Skin epidermis (tissue), 12 donors: Measurements from ENCODE around the gene TCEA3.
"Not testable (repeated sequence)": the region's sequence is repeated elsewhere in the genome, so short reads cannot be mapped to it uniquely, and the experiment has no call there.

ENCODE experiments used
- H3K27ac ChIP-seq, 21 experiments: fragments of 200-600 bp; sonication (generic) in 11 of 21; one replicate each; pipeline ENCODE4 v1.5.0; 2020; ENCODE audit warnings: mild to moderate bottlenecking in 3 of 21, inconsistent platforms in 2 of 21, moderate library complexity in 2 of 21
- H3K4me3 ChIP-seq, 7 experiments: fragments of 200-600 bp; sonication (generic) in 2 of 7; one replicate each; pipeline ENCODE4 v1.5.0; 2020; ENCODE audit warnings: inconsistent platforms in 2 of 7, mild to moderate bottlenecking in 2 of 7, moderate library complexity in 1 of 7

TCEA3 gene

GRCh38 chr1:23374079-23374735 is 50.3 kb downstream of the TCEA3 start:
- H3K4me3 ChIP-seq = not testable (repeated sequence)
- peak overlapping the region in 1 of 21 experiments; percentile 6 for H3K27ac ChIP-seq

GRCh38 chr1:23371987-23372880 is 52.3 kb downstream of the TCEA3 start:
- Histone ChIP-seq H3K4me3 (no peak overlapping the region), H3K27ac (peak overlapping the region in 14 of 21 experiments; percentile 3 to 99 (median 96))

GRCh38 chr1:23370709-23371584 is 53.6 kb downstream of the TCEA3 start:
- peak overlapping the region in 2 of 7 experiments; percentile 4 for H3K4me3 ChIP-seq
- H3K27ac ChIP-seq = peak overlapping the region in 20 of 21 experiments; percentile 57 to 99 (median 97)

- Histone ChIP-seq H3K27ac (peak overlapping the region in 20 of 21 experiments; percentile 57 to 99 (median 97)), H3K4me3 (peak overlapping the region in 4 of 7 experiments; percentile 75 to 91 (median 82))
Observed at GRCh38 chr1:23370330-23370708, 54.2 kb downstream of the TCEA3 start.

DNA sequence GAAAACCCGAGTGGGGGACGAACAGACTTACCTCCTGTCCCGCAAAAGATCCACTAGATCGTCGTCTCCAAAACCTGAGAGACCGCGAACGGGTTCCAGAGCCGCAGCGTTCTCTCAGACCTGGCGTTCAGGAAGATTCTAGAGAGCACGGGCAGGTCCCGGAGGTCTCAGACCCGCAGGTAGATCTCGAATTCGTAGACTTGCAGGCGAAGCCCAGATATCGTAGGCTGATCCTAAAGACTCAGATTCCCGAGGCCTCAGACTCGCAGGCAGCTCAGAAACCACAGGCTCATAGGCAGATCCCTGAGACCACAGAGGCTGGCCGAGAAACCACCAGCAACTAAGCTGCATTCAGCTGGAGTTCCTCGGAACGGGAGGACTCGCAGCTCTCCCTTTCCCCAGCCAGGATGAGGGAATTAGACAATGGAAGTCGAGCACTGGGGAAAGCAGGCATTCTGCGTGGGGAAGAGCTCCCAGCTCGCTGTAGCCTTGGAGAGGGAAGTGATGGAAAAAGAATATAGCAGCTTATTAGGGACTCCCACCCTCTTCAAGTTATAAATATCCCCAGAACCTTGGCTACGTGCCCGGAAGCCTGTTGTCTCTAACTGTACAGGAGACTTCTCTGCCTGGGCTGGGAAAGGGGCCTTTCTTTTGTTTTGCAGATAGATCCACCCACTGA is 55.1 kb downstream of the TCEA3 start, which contains the start of gene ZNF436:
ZNF436 (minus strand) TSS at position 502 of the 679 bp plus-strand sequence. CDS start 1,831 bp downstream, outside the sequence.
- peak within 1 kb of the TSS; percentile 76 to 99 (median 97) for H3K27ac ChIP-seq

GRCh38 chr1:23368562-23369334 is 55.8 kb downstream of the TCEA3 start:
- H3K27ac ChIP-seq = peak overlapping the region; percentile 76 to 99 (median 97)
- H3K4me3 ChIP-seq = peak overlapping the region; percentile 71 to 92 (median 79)

More for the DNA sequence above, 55.1 kb downstream of the TCEA3 start, which contains the start of gene ZNF436:
- H3K4me3 ChIP-seq = peak within 1 kb of the TSS; percentile 71 to 92 (median 79)

- H3K4me3 ChIP-seq = peak overlapping the region; percentile 71 to 92 (median 79)
- H3K27ac ChIP-seq = peak overlapping the region; percentile 76 to 99 (median 97)
Observed at GRCh38 chr1:23367791-23368561, 56.6 kb downstream of the TCEA3 start.

- H3K27ac ChIP-seq = peak overlapping the region; percentile 56 to 99 (median 96)
- peak overlapping the region; percentile 71 to 92 (median 79) for H3K4me3 ChIP-seq
Observed at GRCh38 chr1:23367451-23367790, 57.1 kb downstream of the TCEA3 start.

DNA sequence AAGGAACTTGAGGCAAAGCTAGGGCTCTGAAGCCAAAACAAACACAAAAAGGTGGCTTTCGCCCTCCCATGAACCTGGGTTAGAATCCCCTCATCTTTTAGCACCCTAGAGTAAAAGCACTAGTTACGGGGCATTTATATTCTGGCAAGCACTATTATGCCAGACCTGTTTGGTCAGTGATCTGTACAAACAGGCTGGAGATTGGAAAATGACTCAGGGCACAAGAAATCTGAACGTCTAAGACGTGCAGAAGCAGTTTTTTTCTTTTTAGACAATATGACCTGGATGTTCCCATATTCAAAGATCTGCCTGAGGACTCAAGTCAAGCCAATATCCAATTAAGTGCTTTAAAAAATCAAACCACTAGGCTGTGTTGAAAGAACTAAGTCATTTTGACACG is 58.0 kb downstream of the TCEA3 start:
- Histone ChIP-seq H3K27ac (peak overlapping the region in 15 of 21 experiments; percentile 82 to 99 (median 97)), H3K4me3 (peak overlapping the region in 6 of 7 experiments; percentile 71 to 91 (median 78))

- H3K4me3 ChIP-seq = peak overlapping the region in 3 of 7 experiments; percentile 5 to 85 (median 79)
Observed at GRCh38 chr1:23366146-23366545, 58.4 kb downstream of the TCEA3 start.

DNA sequence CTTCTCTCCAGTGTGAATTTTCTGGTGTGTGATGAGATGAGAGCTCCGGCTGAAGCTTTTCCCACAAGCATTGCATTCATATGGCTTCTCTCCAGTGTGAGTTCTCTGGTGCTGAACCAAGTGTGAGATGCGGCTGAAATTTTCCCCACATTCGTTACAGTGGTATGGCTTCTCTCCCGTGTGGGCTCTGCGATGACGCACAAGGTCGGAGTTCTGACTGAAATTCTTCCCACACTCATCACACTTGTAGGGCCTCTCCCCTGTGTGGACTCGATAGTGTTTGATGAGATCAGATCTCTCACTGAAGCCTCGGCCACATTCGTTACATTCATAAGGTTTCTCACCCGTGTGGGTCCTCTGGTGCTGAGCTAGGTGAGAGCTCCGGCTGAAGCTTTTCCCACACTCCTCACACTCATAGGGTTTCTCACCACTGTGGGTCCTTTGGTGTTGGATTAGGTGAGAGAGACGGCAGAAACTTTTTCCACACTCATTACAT is 62.3 kb downstream of the TCEA3 start:
- Histone ChIP-seq H3K27ac (no peak overlapping the region), H3K4me3 (no peak overlapping the region)

More at GRCh38 chr1:23366146-23366545, 58.4 kb downstream of the TCEA3 start:
- H3K27ac ChIP-seq = peak overlapping the region in 8 of 21 experiments; percentile 15 to 99 (median 96)

GRCh38 chr1:23358310-23358875 is 66.2 kb downstream of the TCEA3 start:
- Histone ChIP-seq H3K4me3 (no peak overlapping the region), H3K27ac (peak overlapping the region in 1 of 21 experiments; percentile 35)

DNA sequence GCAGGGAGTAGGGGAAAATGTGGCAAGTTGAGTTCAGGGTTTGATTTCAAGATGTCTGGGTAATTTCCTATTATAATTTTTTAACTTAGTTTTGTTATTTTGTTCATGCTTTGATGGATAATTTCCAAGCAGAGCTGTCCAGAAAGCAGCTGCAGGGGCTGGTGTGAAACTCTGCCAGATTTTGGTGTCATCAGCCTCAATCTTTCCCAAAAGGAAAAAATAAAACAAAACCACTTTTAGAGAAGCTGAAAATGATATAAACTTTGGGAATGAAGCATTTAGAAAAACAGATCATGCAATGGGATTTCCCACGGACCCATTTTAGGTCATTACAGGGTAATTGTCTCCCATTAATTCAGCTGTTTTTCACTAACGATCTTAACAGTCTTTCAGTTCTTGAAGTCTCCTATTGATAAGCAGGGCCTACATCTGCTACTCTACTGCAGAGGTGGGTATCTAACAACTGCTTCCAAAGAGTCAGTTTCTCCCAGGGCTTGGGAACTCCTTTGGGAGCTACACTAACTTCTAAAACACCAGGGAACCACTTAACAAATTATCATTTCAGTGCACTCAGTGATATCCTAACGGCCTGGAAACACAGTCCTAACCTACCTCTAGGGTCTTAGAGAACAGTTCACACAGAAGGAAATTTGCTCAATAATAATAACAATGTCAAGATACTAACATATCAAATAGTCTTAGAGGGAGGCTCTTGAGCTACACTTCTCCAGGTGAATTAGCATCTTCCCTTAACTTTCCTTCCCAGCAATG is 67.2 kb downstream of the TCEA3 start:
- Histone ChIP-seq H3K27ac (peak overlapping the region in 2 of 21 experiments; percentile 30 to 45), H3K4me3 (no peak overlapping the region)

DNA sequence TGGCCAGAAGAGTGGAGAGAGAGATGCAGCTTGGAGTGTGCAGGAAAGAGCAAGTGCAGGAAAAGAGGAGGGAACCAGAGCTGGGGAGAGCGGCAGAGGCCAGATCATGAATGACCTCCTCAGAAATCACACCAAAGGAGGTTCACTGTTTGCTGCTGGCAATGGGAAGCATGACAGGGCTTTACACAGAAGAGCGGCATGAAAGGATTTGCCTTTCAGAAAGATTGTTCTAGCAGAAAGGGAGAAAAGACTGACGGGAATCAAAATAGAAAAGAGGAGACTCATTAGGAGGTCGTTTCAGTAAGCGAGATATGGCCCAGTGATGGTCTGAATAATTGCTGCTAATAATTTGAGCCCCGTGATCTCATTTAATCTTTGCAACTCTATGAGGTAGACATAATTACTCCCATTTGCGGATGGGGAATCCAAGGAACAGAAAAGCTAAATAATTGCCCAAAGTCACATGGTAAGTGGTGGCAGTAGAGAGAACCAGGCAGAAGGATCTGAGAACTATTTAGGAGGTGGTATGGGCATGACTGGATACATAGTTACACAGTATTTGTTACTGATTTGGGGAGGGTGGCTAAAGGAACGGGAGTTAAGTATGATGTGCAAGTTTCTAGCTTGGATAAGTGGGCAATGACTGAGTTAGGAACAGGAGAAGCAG is 67.9 kb downstream of the TCEA3 start:
- no peak overlapping the region for H3K27ac ChIP-seq
- H3K4me3 ChIP-seq = no peak overlapping the region

- H3K4me3 ChIP-seq = no peak overlapping the region
- no peak overlapping the region for H3K27ac ChIP-seq
Observed at GRCh38 chr1:23354245-23354644, 70.3 kb downstream of the TCEA3 start.
